Retinal pigment epithelial cell (primary cell): Measurements from ENCODE around the gene PTPRD.

Experiments
- DNase-seq: peaks from one replicate; pipeline ENCODE4 v3.0.0-alpha.2; 2010; ENCODE audit warnings: low read depth
- H3K4me3 ChIP-seq: 2 replicates; pipeline ENCODE4 v1.5.1; 2011; ENCODE audit warnings: mild to moderate bottlenecking, low read length, control low read depth, moderate library complexity
- TF ChIP-seq, protein P1 (sequence below): conservative IDR thresholded peaks from 2 replicates; pipeline ENCODE4 v1.5.1; 2011; ENCODE audit warnings: low read depth, low read length, control low read depth, inconsistent platforms

The PTPRD gene

DNA sequence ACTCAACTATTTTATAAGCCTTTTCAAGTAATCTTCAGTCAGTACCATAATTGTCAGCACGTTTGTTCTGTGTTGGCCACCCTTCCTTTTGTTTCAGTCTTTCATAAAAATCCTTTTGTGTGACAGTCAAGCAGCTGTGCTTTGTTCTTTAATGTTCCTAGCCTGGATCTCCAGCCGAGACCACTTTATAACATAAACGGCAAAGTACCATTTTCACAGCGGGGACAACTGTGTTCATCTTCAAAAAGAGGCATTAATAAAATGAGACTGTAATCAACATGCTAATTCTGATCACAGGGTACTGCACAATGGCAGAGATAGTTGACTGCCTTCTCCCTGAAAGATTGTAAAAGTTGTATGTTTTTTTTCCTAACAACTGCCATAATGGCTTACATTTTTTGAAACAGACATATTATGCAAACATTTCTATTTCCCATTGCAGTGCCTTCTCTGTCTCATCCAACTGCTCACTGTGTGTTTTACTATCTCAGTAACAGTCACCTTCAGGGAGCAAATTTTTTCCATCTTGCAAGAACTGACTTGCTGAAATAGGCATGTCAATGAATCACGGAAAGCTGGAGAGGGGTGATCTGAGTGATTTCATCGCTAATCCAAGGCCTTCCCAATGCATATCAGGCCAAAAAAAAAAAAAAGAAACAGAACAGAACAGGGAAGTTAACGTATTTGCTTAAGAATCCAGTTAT is 1984.7 kb downstream of the PTPRD start:
- TF ChIP-seq, protein P1, sequence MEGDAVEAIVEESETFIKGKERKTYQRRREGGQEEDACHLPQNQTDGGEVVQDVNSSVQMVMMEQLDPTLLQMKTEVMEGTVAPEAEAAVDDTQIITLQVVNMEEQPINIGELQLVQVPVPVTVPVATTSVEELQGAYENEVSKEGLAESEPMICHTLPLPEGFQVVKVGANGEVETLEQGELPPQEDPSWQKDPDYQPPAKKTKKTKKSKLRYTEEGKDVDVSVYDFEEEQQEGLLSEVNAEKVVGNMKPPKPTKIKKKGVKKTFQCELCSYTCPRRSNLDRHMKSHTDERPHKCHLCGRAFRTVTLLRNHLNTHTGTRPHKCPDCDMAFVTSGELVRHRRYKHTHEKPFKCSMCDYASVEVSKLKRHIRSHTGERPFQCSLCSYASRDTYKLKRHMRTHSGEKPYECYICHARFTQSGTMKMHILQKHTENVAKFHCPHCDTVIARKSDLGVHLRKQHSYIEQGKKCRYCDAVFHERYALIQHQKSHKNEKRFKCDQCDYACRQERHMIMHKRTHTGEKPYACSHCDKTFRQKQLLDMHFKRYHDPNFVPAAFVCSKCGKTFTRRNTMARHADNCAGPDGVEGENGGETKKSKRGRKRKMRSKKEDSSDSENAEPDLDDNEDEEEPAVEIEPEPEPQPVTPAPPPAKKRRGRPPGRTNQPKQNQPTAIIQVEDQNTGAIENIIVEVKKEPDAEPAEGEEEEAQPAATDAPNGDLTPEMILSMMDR, result no peak
- no peak for DNase-seq
- no peak overlapping the region for H3K4me3 ChIP-seq

GRCh38 chr9:8622871-8623270 is 1989.9 kb downstream of the PTPRD start:
- TF ChIP-seq, protein P1, result no peak
- DNase-seq, result no peak
- no peak overlapping the region for H3K4me3 ChIP-seq

DNA sequence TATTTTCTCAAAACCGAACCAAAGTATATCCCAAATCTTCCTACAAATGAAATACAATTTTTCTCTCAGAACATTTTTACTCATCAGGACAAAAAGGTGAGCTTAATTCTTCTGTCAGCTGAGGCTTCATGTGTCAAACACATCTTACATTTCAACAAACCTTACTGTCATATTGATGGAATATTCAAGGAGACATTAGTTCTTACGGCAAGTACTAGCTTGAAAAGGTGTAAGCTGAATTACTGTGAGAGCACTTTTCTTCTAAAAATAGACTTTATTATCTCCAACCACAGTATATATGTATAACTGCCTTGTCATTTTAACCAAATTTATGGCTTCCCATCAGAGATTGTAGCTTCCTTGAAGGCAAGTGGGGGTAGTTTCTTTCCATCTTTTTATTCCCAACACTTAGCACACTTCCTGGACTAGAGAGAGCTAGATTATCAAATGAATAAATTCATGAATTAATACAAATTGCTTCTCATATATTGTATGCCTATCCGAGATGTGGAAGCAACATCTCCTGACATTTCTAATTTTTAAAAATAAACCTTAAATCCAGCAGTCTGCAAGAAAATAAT is 1990.5 kb downstream of the PTPRD start:
- no peak overlapping the region for H3K4me3 ChIP-seq
- DNase-seq, result no peak
- TF ChIP-seq, protein P1, result no peak

- no peak overlapping the region for H3K4me3 ChIP-seq
- TF ChIP-seq, protein P1, result no peak
- no peak for DNase-seq
Measured at GRCh38 chr9:8621416-8621815, 1991.4 kb downstream of the PTPRD start.

- no peak for DNase-seq
Measured at GRCh38 chr9:8616414-8616813, 1996.4 kb downstream of the PTPRD start.

DNA sequence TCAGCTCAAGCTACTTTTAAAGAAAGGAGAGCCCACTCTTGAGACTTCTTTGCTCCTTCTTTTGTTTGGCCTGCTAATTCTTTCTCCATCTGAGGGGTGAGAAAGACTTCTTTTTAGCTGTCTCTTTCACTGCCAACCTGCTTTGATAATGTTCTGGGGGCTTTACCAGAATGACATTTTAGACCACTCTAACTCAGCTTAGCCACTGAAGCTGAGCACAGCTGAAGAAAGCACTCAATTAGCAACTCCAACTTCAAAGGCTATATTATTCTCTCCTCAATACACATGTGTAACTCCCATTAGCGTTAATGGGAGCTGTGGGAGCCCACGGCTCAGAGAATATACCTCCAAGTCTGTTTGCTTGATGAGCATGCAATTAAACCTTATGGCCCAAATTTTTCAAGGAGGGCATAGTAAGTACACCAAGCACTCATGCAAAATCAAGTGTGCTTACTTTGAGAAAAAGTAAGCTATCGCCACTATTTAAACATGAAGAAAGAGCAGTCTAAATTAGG is 1997.8 kb downstream of the PTPRD start:
- no peak for DNase-seq
- TF ChIP-seq, protein P1, result no peak
- no peak overlapping the region for H3K4me3 ChIP-seq

More at GRCh38 chr9:8616414-8616813, 1996.4 kb downstream of the PTPRD start:
- TF ChIP-seq, protein P1, result no peak
- H3K4me3 ChIP-seq, result no peak overlapping the region

GRCh38 chr9:8613346-8613825 is 1999.4 kb downstream of the PTPRD start:
- DNase-seq, result peak; percentile 49
- no peak overlapping the region for H3K4me3 ChIP-seq
- TF ChIP-seq, protein P1, result no peak
